Activated CD4-positive, alpha-beta T cell treated with anti-CD3 and anti-CD28 coated beads, Interleukin-2, amount 50 U/mL, for 4 hours (primary cell): Measurements from ENCODE around the gene KDM5A.
"Not testable (repeated sequence)": the region's sequence is repeated elsewhere in the genome, so short reads cannot be mapped to it uniquely, and the experiment has no call there.

ENCODE experiments used
- DNase-seq, 2 experiments: peaks; one replicate each; pipeline ENCODE4 v3.0.0-alpha.2; 2020

Gene KDM5A

GRCh38 chr12:237026-237815, 151.9 kb downstream of the KDM5A start:
- no peak for DNase-seq

GRCh38 chr12:236445-236844, 152.7 kb downstream of the KDM5A start:
- no peak for DNase-seq

- not testable (repeated sequence) for DNase-seq
Observed at GRCh38 chr12:235967-236366, 153.2 kb downstream of the KDM5A start.

- no peak for DNase-seq
Observed at GRCh38 chr12:234891-235415, 154.2 kb downstream of the KDM5A start.

GRCh38 chr12:234019-234418, 155.1 kb downstream of the KDM5A start:
- no peak for DNase-seq

- no peak for DNase-seq
Observed at GRCh38 chr12:233615-233968, 155.5 kb downstream of the KDM5A start.

- no peak for DNase-seq
Observed at GRCh38 chr12:232731-233614, 156.1 kb downstream of the KDM5A start.

GRCh38 chr12:230925-231671, 158.0 kb downstream of the KDM5A start:
- no peak for DNase-seq
